GM18499 (cell line): ENCODE results near the gene HOGA1.
A peak's percentile ranks its signal among the peaks of the same experiment; 100 is the strongest.
"Not testable (repeated sequence)": the region's sequence is repeated elsewhere in the genome, so short reads cannot be mapped to it uniquely, and the experiment has no call there.

Experiments used
- ATAC-seq: cut with Tn5 transposase; IDR thresholded peaks from one replicate; pipeline ENCODE4 v1.9.1; 2021; ENCODE audit warnings: moderate number of reproducible peaks; ENCODE audit not compliant: insufficient read depth, unreplicated experiment

HOGA1 gene

GRCh38 chr10:97642471-97643159 lies 58.4 kb downstream of the HOGA1 start:
- not testable (repeated sequence) for ATAC-seq

GRCh38 chr10:97643441-97643985 lies 59.3 kb downstream of the HOGA1 start:
- no peak for ATAC-seq

GRCh38 chr10:97644936-97645335 lies 60.7 kb downstream of the HOGA1 start:
- ATAC-seq = no peak

- ATAC-seq = no peak
Observed at GRCh38 chr10:97647556-97647955, 63.4 kb downstream of the HOGA1 start.

- ATAC-seq = peak; percentile 89
Observed at GRCh38 chr10:97648562-97649404, 64.6 kb downstream of the HOGA1 start.

GRCh38 chr10:97649405-97649750 lies 65.2 kb downstream of the HOGA1 start:
- not testable (repeated sequence) for ATAC-seq

GRCh38 chr10:97650726-97651125 lies 66.5 kb downstream of the HOGA1 start:
- no peak for ATAC-seq

- no peak for ATAC-seq
Observed at GRCh38 chr10:97651773-97652172, 67.6 kb downstream of the HOGA1 start.

- no peak for ATAC-seq
Observed at GRCh38 chr10:97656777-97657176, 72.6 kb downstream of the HOGA1 start.

GRCh38 chr10:97659589-97659988 lies 75.4 kb downstream of the HOGA1 start:
- ATAC-seq = no peak
